Fibroblast of skin of right biceps (primary cell): Measurements from ENCODE around the gene SLC51A.
"Not testable (repeated sequence)": the region's sequence is repeated elsewhere in the genome, so short reads cannot be mapped to it uniquely, and the experiment has no call there.

Experiments
- DNase-seq: peaks from one replicate; pipeline ENCODE4 v3.0.0-alpha.2; 2013

Gene SLC51A

DNA sequence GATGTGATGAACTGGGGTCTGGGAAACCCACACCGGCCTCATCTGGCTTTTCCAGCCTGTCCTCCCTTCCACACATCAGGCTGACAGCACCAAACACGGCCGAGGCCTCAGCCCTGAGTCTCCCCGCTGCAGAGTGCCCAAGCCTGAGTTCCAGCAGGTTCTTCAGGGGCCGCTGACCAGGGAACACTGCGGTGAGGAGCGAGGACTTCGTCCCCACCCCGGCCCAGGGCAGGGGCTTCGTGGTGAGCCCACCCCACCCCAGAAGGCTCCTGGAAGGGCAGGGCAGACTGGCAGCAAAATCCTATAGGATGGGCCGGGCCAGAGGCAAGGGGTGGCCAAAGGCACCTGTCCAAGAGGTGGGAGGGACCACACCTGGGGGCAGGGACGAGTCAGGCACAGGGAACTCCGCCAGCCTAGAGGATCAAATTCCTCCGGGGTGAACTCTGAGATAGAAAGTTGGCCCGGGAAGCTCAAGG is at the start of gene SLC51A:
Gene SLC51A (plus strand): TSS at position 446 of the 476 bp plus-strand sequence. CDS start 179 bp downstream, outside the sequence.
- no peak for DNase-seq

DNA sequence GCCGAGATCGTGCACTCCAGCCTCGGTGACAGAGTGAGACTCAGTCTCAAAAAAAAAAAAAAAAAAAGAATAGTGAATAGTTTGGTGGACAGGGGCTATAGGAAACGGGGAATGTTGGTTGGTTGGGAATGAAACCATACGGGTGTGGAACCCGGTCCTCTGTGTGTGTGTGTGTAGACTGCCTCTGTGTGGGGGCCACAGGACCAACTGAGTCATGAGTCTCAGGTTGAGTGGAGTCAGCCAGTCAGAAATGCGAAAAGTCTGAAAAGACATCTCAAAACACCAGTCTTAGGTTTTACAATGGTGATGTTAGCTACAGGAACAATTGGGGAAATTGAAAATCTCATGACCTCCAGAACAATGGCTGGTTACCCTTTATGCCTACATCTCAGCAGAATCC is 49.6 kb upstream of the SLC51A start:
- no peak for DNase-seq

DNA sequence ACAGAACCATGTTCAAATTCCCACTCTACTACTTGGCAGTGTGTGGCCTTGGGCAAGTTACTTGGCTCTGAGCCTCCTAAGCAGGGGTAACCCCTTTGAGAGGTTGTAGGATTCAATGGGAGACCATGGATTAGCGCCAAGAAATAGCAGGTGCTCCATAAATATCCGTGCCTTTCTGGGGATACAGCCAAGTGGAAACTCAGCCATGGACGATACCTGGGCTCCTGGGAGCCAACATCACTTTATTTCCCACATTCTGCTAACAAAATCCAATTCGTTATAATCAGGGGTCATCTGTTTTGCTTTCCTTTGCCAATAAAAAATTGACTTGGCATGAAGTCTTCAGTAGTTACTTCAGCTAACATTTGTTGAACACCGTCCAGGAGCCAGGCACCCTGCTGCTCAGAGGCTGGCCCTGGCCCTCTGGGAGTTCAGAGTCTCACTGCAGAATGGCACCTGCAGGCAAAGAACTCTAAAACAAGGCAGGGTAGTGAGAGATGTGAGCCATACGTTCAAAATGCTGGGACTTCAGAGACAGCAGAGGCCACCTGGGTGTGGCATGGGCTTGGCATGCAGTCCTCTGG is 47.4 kb upstream of the SLC51A start:
- no peak for DNase-seq

DNA sequence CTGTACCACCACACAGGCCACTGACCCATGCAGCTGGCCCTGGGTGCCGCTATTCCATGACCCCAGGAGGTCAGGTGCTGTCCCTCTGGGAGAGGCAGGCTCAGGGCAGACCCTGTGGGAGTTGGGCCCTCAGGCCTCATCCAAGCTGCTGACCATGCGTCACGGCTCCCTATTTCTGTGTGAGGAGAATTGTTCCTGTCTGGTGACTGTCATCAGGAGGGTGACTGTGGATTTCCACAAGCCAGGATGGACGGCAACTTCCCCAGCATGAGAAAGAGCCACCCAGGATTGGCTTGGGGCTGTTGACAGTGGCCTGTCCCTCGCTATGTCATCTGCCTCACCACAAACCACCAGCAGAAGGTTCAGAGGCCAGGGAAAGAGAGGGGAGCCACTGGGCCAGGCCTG is 46.5 kb upstream of the SLC51A start:
- DNase-seq: no peak

GRCh38 chr3:196170296-196170695 is 46.0 kb upstream of the SLC51A start:
- not testable (repeated sequence) for DNase-seq

DNA sequence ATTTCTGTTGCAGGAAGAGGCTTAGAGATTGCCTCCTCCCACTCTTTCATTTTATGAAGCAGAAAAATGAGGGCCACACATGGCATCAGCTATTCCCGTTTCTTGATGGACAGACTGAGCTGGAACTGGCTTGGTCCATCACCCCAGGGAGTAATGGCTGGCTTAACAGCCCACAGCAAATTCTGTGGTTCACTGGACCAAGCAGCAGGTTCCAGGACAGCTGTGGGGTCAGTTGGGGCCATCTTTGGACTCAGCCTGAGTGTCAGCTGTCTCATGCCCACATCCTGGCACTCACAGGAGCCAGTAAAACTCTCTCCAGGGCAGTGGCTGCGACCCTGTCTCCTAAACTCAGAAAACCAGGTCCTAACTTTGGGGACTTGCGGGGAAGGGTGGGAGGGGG is 41.7 kb upstream of the SLC51A start:
- DNase-seq: no peak

GRCh38 chr3:196175116-196175625 is 41.2 kb upstream of the SLC51A start:
- DNase-seq: no peak

DNA sequence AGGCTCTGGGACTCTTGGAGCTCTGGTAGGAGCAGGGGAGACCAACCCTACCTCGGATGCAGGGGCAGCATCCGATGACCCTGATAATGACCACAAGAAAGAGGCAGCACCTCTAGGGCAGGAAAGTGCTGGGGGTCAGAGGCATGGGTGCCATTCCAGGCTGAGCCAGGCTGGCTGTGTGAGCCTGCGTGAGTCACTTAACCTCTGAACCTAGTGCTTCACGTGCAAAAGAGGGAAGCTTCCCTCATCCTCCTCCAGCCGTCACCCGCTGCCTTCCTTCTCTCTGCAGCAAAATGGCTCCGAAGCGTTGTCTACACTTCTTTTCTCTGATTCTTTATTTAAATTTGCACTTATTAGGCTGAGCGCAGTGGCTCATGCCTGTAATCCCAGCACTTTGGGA is 40.6 kb upstream of the SLC51A start:
- no peak for DNase-seq

GRCh38 chr3:196177567-196177966 is 38.8 kb upstream of the SLC51A start:
- no peak for DNase-seq

DNA sequence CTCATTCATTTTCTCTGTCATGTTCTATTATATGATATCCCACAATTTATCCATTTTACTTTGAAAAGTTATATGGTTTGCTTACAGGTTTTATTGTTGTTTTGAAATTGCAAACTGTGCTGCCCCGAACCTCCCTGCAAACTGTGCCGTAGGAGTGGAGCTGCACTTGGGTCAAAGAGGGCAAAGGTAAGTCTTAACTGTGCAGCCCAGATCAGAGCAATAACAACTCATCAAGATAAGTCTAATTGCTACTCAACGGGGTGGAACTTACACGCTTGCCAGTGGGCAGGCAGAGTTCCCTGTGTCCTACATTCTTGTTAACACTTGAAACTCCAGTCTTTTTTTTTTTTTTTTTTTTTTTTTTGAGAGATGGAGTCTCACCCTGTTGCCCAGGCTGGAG is 38.4 kb upstream of the SLC51A start:
- no peak for DNase-seq

- DNase-seq: no peak
Measured at GRCh38 chr3:196178993-196179379, 37.3 kb upstream of the SLC51A start.

- DNase-seq: no peak
Measured at GRCh38 chr3:196179380-196180308, 36.7 kb upstream of the SLC51A start.

DNA sequence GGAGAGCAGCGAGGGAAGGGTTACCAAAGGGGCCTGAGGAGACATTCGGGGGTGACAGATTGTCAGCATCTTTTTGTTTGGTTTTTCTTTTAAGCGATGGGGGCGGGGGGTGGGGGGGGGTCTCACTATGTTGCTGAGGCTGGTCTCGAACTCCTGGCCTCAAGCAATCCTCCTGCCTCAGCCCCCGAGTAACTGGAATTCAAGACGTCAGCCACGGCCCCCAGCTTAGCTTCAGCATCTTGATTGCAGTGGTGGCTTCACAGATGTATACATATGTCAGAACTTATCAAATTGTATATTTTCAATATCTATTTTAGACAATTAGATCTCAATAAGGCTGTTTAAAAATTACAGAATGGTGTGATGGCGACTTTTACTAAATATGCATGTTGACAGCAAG is 36.0 kb upstream of the SLC51A start:
- DNase-seq: no peak

GRCh38 chr3:196181127-196181546 is 35.2 kb upstream of the SLC51A start:
- no peak for DNase-seq

- DNase-seq: not testable (repeated sequence)
Measured at GRCh38 chr3:196184169-196184432, 32.2 kb upstream of the SLC51A start.

- no peak for DNase-seq
Measured at GRCh38 chr3:196184881-196185280, 31.5 kb upstream of the SLC51A start.

DNA sequence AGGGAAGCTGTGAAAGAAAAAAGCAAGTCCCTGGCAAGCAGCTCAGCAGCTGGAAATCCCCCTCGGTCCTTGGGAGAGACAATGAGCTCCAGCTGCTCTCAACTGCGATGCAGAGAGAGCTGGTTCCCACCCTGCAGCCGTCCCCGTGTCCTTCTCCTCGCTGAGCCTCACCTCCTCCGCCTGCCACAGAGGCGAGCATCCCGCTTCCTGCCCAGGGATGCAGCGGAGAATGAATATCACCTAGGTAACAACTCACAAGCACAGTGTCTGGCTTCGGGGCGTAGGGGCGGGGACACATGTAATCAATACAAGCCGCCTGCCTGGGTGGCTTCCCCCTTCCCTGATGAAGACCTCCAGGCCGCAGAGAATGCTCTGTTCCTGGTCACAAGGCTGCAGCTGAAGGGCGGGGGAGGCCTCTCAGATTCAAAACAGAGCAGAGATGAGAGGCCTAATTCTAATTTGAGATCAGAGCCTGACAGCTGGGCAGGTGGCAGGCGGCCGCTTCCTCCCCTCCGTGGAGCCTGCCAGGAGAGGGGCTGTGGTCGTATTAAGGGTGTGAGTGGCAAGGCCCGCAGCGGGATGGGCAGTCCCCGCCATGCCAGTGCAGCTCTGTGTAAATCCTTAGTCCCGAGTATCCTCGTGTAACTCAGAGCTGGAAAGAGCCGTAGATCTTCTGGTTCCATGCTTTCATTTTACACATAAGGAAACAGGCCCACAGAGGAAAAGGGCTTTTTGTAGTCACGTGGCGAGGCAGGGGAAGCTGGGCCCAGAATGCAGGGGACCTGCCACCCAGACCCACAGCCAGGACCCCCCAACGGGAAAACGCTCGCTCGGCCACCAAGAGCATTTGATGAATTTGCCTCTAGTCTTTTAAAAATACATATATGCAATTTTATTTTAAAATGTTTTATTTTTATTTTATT is 29.4 kb upstream of the SLC51A start:
- DNase-seq: no peak

- DNase-seq: no peak
Measured at GRCh38 chr3:196189566-196190347, 26.6 kb upstream of the SLC51A start.

DNA sequence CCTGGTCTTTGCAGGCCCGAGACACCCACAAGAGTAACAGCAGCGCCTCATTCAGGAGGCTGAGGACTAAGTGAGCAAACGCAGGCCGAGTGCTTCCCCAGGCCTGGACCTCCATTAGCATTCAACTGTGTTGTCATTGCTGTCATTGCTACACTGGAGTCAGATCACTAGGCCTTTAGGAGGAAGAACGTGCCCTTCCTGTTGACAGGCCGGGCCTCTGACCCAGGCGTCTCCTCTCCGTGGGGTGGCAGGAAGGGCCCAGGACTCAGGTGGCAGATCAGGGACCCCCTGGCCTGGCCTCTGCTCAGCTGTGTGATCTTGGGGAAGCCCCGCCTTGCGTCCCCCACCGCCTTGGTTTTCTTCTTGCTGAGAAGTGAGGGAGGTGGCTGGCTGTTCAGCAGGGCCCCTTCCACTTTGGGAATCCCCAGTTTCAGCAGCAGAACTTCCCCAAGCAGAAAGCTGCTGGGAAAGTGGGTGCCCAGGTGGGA is 24.3 kb upstream of the SLC51A start:
- DNase-seq: no peak

DNA sequence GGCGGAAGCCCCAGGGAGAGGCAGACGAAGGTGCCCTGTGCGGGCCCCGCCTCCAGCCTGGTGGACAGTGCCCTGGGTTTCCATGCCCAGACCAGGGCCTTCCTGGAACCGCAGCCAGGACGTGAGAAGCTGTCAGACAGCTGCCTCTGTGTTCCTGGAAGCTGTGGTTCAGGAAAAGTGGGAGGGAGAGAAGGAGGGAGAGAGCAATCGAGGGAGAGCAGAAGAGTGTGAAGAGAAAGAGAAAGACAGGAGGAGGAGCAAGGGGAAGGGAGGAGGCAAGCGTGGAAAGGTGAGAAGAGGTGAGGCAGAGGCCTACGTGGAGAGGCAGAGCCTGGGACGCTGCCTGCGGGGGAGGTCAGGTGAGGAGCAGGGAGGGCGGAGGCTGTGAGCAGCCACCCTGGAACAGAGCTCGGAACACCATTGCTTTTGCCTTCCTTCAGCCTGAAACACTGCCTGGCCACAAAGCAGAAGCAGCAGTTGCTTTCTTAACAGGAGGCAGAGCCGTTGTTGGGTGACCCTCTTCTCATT is 23.7 kb upstream of the SLC51A start:
- DNase-seq: no peak

GRCh38 chr3:196193133-196193735 is 23.1 kb upstream of the SLC51A start:
- no peak for DNase-seq
